Measurements from ENCODE around the gene GPA33.

The GPA33 gene

DNA sequence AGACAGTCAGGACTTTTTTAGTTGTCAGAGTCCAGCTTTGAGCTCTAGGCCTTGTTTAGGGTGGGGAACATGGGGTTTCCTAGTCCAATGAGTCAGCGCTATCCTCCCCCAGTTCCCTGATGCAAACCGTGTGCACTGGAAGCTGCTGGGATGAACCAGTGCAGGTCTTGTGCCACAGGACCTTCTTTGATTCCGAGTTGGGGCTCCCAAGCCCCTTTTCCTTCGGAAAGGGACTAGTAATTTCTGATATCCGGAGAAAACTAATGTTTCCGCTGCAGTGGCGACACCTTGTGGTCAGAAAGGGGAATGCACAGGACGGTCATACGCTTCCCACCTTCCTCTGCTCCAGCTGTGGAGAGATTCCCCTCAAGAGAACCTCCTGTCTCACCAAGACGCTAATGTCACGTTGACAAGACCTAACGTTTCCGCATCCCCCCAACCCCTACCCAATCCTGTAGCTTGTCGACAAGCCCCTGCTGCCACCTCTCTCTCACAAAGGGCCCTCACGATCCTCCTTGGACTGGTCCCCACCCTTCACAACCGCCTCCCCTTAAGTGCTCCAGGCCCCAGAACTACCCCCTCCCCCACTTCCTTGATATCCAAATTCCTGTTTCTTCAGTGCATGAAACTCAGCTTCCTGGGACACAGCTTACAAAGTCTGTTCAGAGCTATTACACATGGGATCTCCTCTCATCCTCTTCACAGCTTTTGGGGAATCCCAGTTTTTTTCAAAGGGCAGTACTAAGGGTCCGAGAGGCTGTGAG, 30.9 kb downstream of the GPA33 start:
- peak; percentile 59 for DNase-seq
- no peaks in the 10 kb centered on the region for H3K9me3 ChIP-seq (ENCODE audit: severe bottlenecking)
- H3K36me3 ChIP-seq = no peaks in the 10 kb centered on the region
- no peaks in the 10 kb centered on the region for H3K27me3 ChIP-seq (ENCODE audit: insufficient read depth, low read depth, severe bottlenecking)
- H3K27ac ChIP-seq = no peak overlapping the region
- TF ChIP-seq CTCF (IDR thresholded peaks at IDR 0.05; ENCODE audit: low read depth, low read length) = peak; percentile 74
- no peak overlapping the region for H3K4me3 ChIP-seq (ENCODE audit: low read depth, low read length)

GRCh38 chr1:167057241-167057688, 32.9 kb downstream of the GPA33 start:
- no peak overlapping the region for H3K27ac ChIP-seq
- no peaks in the 10 kb centered on the region for H3K36me3 ChIP-seq
- H3K4me3 ChIP-seq (ENCODE audit: low read depth, low read length) = no peak overlapping the region
- no peaks in the 10 kb centered on the region for H3K9me3 ChIP-seq (ENCODE audit: severe bottlenecking)
- TF ChIP-seq CTCF (IDR thresholded peaks at IDR 0.05; ENCODE audit: low read depth, low read length) = peak; percentile 57
- H3K27me3 ChIP-seq (ENCODE audit: insufficient read depth, low read depth, severe bottlenecking) = no peaks in the 10 kb centered on the region
- DNase-seq = peak; percentile 55

DNA sequence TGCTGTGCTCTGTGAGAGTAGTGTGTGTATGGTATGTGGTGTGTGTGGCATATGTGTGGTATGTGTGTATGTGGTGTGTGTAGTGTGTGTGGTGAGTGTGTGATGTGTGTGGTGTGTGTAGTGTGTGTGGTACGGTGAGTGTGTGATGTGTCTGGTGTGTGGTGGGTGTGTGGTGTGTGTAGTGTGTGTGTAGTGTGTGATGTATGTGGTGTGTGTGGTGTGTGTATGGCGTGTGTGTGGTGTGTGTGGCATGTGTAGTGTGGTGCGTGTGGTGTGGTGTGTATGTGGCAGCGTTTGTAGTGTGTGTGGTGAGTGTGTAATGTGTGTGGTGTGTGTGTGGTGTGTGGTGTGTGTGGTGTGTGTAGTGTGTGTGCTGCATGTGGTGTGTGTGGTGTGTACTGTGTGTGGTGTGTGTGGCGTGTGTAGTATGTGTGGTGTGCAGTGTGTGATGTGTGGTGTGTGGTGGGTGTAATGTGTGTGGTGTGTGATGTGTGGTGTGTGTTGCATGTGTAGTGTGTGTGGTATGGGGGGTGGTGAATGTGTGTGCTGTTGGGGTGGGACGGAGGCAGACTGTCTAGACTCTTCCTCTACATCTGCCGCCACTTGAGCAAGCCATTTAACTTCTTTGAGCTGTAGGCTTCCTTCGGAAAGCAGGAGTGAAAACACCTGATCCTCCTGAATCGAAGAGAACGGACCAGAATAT, 33.5 kb downstream of the GPA33 start:
- TF ChIP-seq CTCF (IDR thresholded peaks at IDR 0.05; ENCODE audit: low read depth, low read length) = no peak
- H3K4me3 ChIP-seq (ENCODE audit: low read depth, low read length) = no peak overlapping the region
- no peaks in the 10 kb centered on the region for H3K36me3 ChIP-seq
- H3K27ac ChIP-seq = no peak overlapping the region
- no peak for DNase-seq
- H3K9me3 ChIP-seq (ENCODE audit: severe bottlenecking) = no peaks in the 10 kb centered on the region
- no peaks in the 10 kb centered on the region for H3K27me3 ChIP-seq (ENCODE audit: insufficient read depth, low read depth, severe bottlenecking)

DNA sequence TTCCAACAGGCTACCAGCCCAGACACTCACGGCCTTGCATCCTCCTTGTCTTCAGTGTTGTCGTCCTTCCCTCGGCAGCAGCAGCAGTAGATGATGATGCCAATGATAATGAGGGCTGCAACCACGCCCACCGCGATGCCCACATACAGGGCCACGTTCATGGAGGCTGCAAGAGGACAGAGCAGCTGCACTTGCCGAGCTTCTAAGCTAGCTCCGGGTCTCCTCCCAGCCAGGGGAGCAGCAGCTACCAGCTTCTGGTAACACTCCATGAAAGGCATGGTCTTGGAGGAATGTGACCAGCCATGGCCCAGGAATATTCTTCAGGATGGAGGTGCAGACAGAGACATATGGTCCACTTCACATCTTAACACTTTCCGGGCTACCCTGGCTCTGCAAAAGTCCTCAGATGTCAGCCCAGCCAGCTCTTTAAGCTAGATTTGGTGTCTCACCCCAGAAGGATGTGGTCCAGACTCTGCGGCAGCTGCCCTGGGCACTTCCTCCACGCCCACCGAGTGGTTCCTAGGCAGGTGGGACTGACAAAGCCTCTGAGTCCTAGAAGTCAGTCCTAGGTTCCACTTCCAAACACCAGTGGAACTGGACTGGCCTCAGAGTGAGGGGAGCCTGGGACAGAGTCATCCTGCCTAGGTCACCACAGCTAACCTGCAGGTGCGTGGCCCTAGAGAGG, 35.1 kb downstream of the GPA33 start:
- H3K9me3 ChIP-seq (ENCODE audit: severe bottlenecking) = no peaks in the 10 kb centered on the region
- TF ChIP-seq CTCF (IDR thresholded peaks at IDR 0.05; ENCODE audit: low read depth, low read length) = no peak
- no peak overlapping the region for H3K27ac ChIP-seq
- no peak overlapping the region for H3K4me3 ChIP-seq (ENCODE audit: low read depth, low read length)
- DNase-seq = no peak
- no peaks in the 10 kb centered on the region for H3K36me3 ChIP-seq
- H3K27me3 ChIP-seq (ENCODE audit: insufficient read depth, low read depth, severe bottlenecking) = no peaks in the 10 kb centered on the region

GRCh38 chr1:167054531-167054930, 35.6 kb downstream of the GPA33 start:
- Histone ChIP-seq H3K4me3 (ENCODE audit: low read depth, low read length) (no peak overlapping the region), H3K27me3 (ENCODE audit: insufficient read depth, low read depth, severe bottlenecking) (no peaks in the 10 kb centered on the region), H3K27ac (no peak overlapping the region), H3K9me3 (ENCODE audit: severe bottlenecking) (no peaks in the 10 kb centered on the region), H3K36me3 (no peaks in the 10 kb centered on the region)
- no peak for DNase-seq
- TF ChIP-seq CTCF (IDR thresholded peaks at IDR 0.05; ENCODE audit: low read depth, low read length) = no peak

Data from WERI-Rb-1 (cell line).